ENCODE results near the gene LRMDA.

GRCh38 chr10:75648351-75648750, 216.9 kb downstream of the LRMDA start:
- TF ChIP-seq CTCF (IDR thresholded peaks at IDR 0.05) (no peak), EZH2 (IDR thresholded peaks at IDR 0.05) (no peak)

Data from neural progenitor cell (in vitro differentiated cells).